Stimulated activated CD8-positive, alpha-beta memory T cell treated with anti-CD3 and anti-CD28 coated beads, Interleukin-7, amount 100 ng/mL, for 1 hour (primary cell): ENCODE measurements around the gene PIGB.
"Not testable (repeated sequence)": the region's sequence is repeated elsewhere in the genome, so short reads cannot be mapped to it uniquely, and the experiment has no call there.

ENCODE experiments used
- DNase-seq, 2 donors: peaks; one replicate each; pipeline ENCODE4 v3.0.0-alpha.2; 2020; ENCODE audit warnings: low read depth in 2 of 2

The PIGB gene

GRCh38 chr15:55318588-55319494, at the start of gene PIGB, which contains the start of gene PIGBOS1:
Gene PIGB (plus strand): TSS chr15:55319222. CDS start chr15:55319251, 29 bp downstream.
Gene PIGBOS1 (minus strand): TSS chr15:55319123. CDS start chr15:55317792, 1,331 bp downstream.
- peak; percentile 48 to 50 for DNase-seq

GRCh38 chr15:55270291-55270690, 48.7 kb upstream of the PIGB start:
- DNase-seq: no peak

GRCh38 chr15:55276324-55276723, 42.7 kb upstream of the PIGB start:
- no peak for DNase-seq

- no peak for DNase-seq
These were observed 41.9 kb upstream of the PIGB start for GRCh38 chr15:55277116-55277564.

GRCh38 chr15:55277715-55278114, 41.3 kb upstream of the PIGB start:
- DNase-seq: no peak

- DNase-seq: no peak
These were observed 39.8 kb upstream of the PIGB start for GRCh38 chr15:55279100-55279745.

- peak in 1 of 2 donors; percentile 32 for DNase-seq
These were observed 39.2 kb upstream of the PIGB start for GRCh38 chr15:55279746-55280351.

- not testable (repeated sequence) for DNase-seq
These were observed 38.4 kb upstream of the PIGB start for GRCh38 chr15:55280589-55280988.

GRCh38 chr15:55281517-55282228, 37.3 kb upstream of the PIGB start:
- DNase-seq: no peak

GRCh38 chr15:55282284-55282833, 36.7 kb upstream of the PIGB start:
- no peak for DNase-seq

- DNase-seq: no peak
These were observed 35.5 kb upstream of the PIGB start for GRCh38 chr15:55283379-55284147.

- no peak for DNase-seq
These were observed 34.6 kb upstream of the PIGB start for GRCh38 chr15:55284426-55284825.

- not testable (repeated sequence) for DNase-seq
These were observed 32.4 kb upstream of the PIGB start for GRCh38 chr15:55286442-55287189.

GRCh38 chr15:55288006-55288717, 30.9 kb upstream of the PIGB start:
- DNase-seq: no peak

GRCh38 chr15:55289011-55289745, 29.8 kb upstream of the PIGB start:
- peak in 1 of 2 donors; percentile 6 for DNase-seq

GRCh38 chr15:55289746-55290527, 29.1 kb upstream of the PIGB start, which contains the start of gene RAB27A:
Gene RAB27A (minus strand): TSS chr15:55289813. CDS start chr15:55234934, 54,879 bp downstream.
- DNase-seq: peak; percentile 58 to 59

GRCh38 chr15:55290528-55291057, 28.4 kb upstream of the PIGB start:
- peak; percentile 66 to 75 for DNase-seq
